GM12878 (cell line): ENCODE measurements around the gene DLG2. TPM values are rescaled to one million over a fixed set of nuclear protein-coding genes. Genes with fewer than 3 reads are reported as not detected.

ENCODE experiments used
- ATAC-seq: fragments of 200-7000 bp; cut with Tn5 transposase; 3 replicates; pipeline ENCODE4 v1.9.1; 2020; ENCODE audit warnings: mild to moderate bottlenecking, moderate library complexity
- BruUV-seq: library from RNA; stranded (reverse); fragments of 400-500 nt; replicated peaks from 2 replicates; lab custom pipeline; 2021; lab: Mats Ljungman, UMichigan
- CTCF ChIA-PET: fragments of 300-600 bp; sonication (Branson Sonifier 250); formaldehyde crosslinking; extraction: SDS; loops from one replicate; lab custom pipeline; 2021; ENCODE audit warnings: inconsistent platforms; lab: Yijun Ruan, JAX
- POLR2A ChIA-PET: fragments of 350-600 bp; formaldehyde crosslinking; extraction: SDS; loops from one replicate; lab custom pipeline; 2021; ENCODE audit warnings: inconsistent platforms; lab: Charles Lee
- RAD21 ChIA-PET: fragments of 300-600 bp; sonication (Branson Sonifier 250); formaldehyde crosslinking; loops from one replicate; lab custom pipeline; 2023; ENCODE audit warnings: antibody characterized with exemption; ENCODE audit not compliant: unreplicated experiment; lab: Charles Lee
- SMC1A ChIA-PET: fragments of 300-600 bp; sonication (Branson Sonifier 250); formaldehyde crosslinking; loops from one replicate; lab custom pipeline; 2023; ENCODE audit not compliant: unreplicated experiment, uncharacterized antibody; lab: Charles Lee
- DNase-seq: peaks from one replicate; pipeline ENCODE4 v3.0.0-alpha.2; 2011; ENCODE audit warnings: low read depth, low spot score
- FAIRE-seq: peaks from 3 replicates; lab custom pipeline; 2011; peaks lifted over from hg19 to GRCh38; lab: Jason Lieb, UNC
- H2AFZ ChIP-seq: 2 replicates; pipeline ENCODE4 v1.6.0; 2011; ENCODE audit warnings: low read depth, low read length, control low read depth; ENCODE audit not compliant: control insufficient read depth
- H3K27ac ChIP-seq: 2 replicates; pipeline ENCODE4 v1.5.1; 2011; ENCODE audit warnings: control low read depth; ENCODE audit not compliant: control insufficient read depth, insufficient read depth
- H3K27me3 ChIP-seq, 2 experiments: replicated peaks in 1 of 2; 2 replicates each; pipeline versions ENCODE4 v1.6.0 to v1.6.1; 2011; ENCODE audit warnings: low read length in 1 of 2; ENCODE audit not compliant: control insufficient read depth in 2 of 2, insufficient read depth in 2 of 2
- H3K36me3 ChIP-seq, 2 experiments: 2 replicates each; pipeline ENCODE4 v1.5.1; 2011; ENCODE audit warnings: low read length in 1 of 2; ENCODE audit not compliant: control insufficient read depth in 2 of 2, insufficient read depth in 2 of 2
- H3K4me1 ChIP-seq: 2 replicates; pipeline ENCODE4 v1.6.1; 2011; ENCODE audit warnings: mild to moderate bottlenecking, low read length, moderate library complexity, mixed read lengths; ENCODE audit not compliant: control insufficient read depth, insufficient read depth
- H3K4me2 ChIP-seq: 2 replicates; pipeline ENCODE4 v1.6.0; 2011; ENCODE audit warnings: control low read depth; ENCODE audit not compliant: control insufficient read depth, insufficient read depth
- H3K4me3 ChIP-seq: fragments of 200-600 bp; sonication (generic); 2 replicates; pipeline ENCODE4 v1.5.1; 2016
- H3K79me2 ChIP-seq: 2 replicates; pipeline ENCODE4 v1.6.0; 2011; ENCODE audit warnings: low read length; ENCODE audit not compliant: control insufficient read depth, insufficient read depth
- H3K9ac ChIP-seq: 2 replicates; pipeline ENCODE4 v1.8.0; 2011; ENCODE audit warnings: low read length, control low read depth, mixed read lengths; ENCODE audit not compliant: control insufficient read depth, insufficient read depth
- H3K9me3 ChIP-seq: replicated peaks from 3 replicates; pipeline ENCODE4 v1.5.1; 2011; ENCODE audit warnings: mild to moderate bottlenecking, low read length; ENCODE audit not compliant: control insufficient read depth, insufficient read depth
- H4K20me1 ChIP-seq: 2 replicates; pipeline ENCODE4 v1.6.0; 2011; ENCODE audit not compliant: control insufficient read depth, insufficient read depth
- FOS ChIP-seq: IDR thresholded peaks from 3 replicates; pipeline ENCODE4 v1.6.1; 2011; ENCODE audit warnings: borderline replicate concordance; ENCODE audit not compliant: insufficient read length; ENCODE audit errors: extremely low read depth
- GATAD2B ChIP-seq: fragments of 450-650 bp; conservative IDR thresholded peaks from 2 replicates; pipeline ENCODE4 v1.6.1; 2017; ENCODE audit warnings: low read depth, mild to moderate bottlenecking, moderate library complexity
- PAX8 ChIP-seq: fragments of 450-650 bp; IDR thresholded peaks from 2 replicates; pipeline ENCODE4 v1.6.1; 2017; ENCODE audit warnings: mild to moderate bottlenecking, moderate library complexity
- RBBP5 ChIP-seq: fragments of 200-600 bp; sonication (generic); conservative IDR thresholded peaks from 2 replicates; pipeline ENCODE4 v1.6.1; 2016
- ZNF217 ChIP-seq: fragments of 450-650 bp; IDR thresholded peaks from 2 replicates; pipeline ENCODE4 v1.6.1; 2017; ENCODE audit warnings: antibody characterized with exemption, mild to moderate bottlenecking
- in situ Hi-C: fragments of 300-500 bp; cut with MboI; formaldehyde crosslinking; loops from 9 replicates; pipeline ENCODE4 v1.14.3; 2018; ENCODE audit warnings: mixed read lengths
- intact Hi-C: fragments of 100-400 bp; cut with micrococcal nuclease; formaldehyde crosslinking; loops from one replicate; pipeline ENCODE4 v1.14.2; 2022; ENCODE audit not compliant: unreplicated experiment
- polyA plus RNA-seq, 11 experiments: library from polyadenylated mRNA; depleted of rRNA in 4 of 11; unstranded in 6 of 11; stranded (reverse) in 5 of 11; fragments of >200 nt; fragmentation: Nextera tagmentation in 4 of 11; fragmentation: Illumina TruSeq in 1 of 11; extraction: Ambion mirVana in 4 of 11; extraction: Trizol in 1 of 11; gene quantifications; 1 replicate in 1 of 11; 2 replicates in 10 of 11; pipeline versions ENCODE4 v1.2.1 to v1.2.3, GENCODE V29; 2011 to 2016; ENCODE audit warnings: inconsistent platforms in 2 of 11, missing spikeins in 2 of 11, low read depth in 1 of 11
- total RNA-seq, 4 experiments: library from RNA; depleted of rRNA in 3 of 4; stranded (reverse); fragments of >200 nt in 3 of 4; fragmentation: Illumina TruSeq in 1 of 4; extraction: Trizol in 1 of 4; gene quantifications; 2 replicates each; pipeline versions ENCODE4 v1.2.1 to v1.2.3, GENCODE V29; 2013 to 2021
- TF ChIP-seq, protein P1 (sequence below): IDR thresholded peaks from 2 replicates; pipeline ENCODE4 v1.6.1; 2012; ENCODE audit warnings: low read depth, low read length, improper control_type of control experiment
- TF ChIP-seq, protein P2 (sequence below): IDR thresholded peaks from 2 replicates; pipeline ENCODE4 v1.6.1; 2012; ENCODE audit warnings: low read depth, low read length, improper control_type of control experiment
- TF ChIP-seq, protein P3 (sequence below): fragments of 450-650 bp; IDR thresholded peaks from 2 replicates; pipeline ENCODE4 v1.6.1; 2017; ENCODE audit warnings: low read depth, mild to moderate bottlenecking, moderate library complexity
- TF ChIP-seq, protein P4 (sequence below): fragments of 450-650 bp; conservative IDR thresholded peaks from 2 replicates; pipeline ENCODE4 v1.6.1; 2017; ENCODE audit warnings: mild to moderate bottlenecking, moderate library complexity
- TF ChIP-seq, protein P5 (sequence below): fragments of 450-650 bp; IDR thresholded peaks from 2 replicates; pipeline ENCODE4 v1.6.1; 2017; ENCODE audit warnings: mild to moderate bottlenecking
- TF ChIP-seq, protein P6 (sequence below): IDR thresholded peaks from 2 replicates; pipeline ENCODE4 v1.6.1; 2011; ENCODE audit warnings: borderline replicate concordance, low read depth, mild to moderate bottlenecking, moderate library complexity, mixed read lengths, low read length; ENCODE audit not compliant: insufficient read depth; ENCODE audit errors: extremely low read length

DLG2 gene
- total and polyA plus RNA-seq, 10 of the 15 experiments (the other 5 are each of a cell fraction or from before 2014, with no cell fraction given), result 0.09 to 0.98 (median 0.35) TPM

DNA sequence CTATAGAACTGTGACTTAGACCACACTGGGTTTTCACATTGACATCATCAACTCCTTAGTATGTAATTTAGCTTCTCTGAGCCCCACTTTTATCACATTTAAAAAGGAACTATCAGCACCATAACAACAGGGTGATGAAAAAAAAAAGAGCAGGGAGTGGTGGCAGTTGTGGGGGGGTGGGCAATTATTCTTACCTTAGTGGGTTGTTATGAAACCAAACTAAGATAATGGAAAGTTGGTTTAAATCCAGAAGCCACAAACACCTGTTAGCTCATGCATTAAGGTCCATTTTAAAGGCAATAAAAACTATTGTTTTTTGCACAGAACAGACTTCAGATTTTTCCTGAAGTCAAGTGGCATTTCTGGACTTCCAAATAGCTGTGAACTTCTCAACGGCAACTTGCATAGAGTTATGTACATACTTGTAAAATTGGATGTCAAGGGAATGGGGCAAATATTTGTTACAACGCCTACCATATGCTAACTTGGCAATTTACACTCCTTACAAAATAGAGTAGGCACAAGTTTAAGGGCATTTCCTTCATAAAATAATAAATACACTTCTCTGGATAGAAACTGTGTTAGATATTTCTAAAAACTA, 793.6 kb downstream of the DLG2 start (continued):
- TF ChIP-seq, protein P1, sequence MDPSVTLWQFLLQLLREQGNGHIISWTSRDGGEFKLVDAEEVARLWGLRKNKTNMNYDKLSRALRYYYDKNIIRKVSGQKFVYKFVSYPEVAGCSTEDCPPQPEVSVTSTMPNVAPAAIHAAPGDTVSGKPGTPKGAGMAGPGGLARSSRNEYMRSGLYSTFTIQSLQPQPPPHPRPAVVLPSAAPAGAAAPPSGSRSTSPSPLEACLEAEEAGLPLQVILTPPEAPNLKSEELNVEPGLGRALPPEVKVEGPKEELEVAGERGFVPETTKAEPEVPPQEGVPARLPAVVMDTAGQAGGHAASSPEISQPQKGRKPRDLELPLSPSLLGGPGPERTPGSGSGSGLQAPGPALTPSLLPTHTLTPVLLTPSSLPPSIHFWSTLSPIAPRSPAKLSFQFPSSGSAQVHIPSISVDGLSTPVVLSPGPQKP, result no peak
- TF ChIP-seq FOS (no peak), RBBP5 (no peak)
- TF ChIP-seq, protein P2, sequence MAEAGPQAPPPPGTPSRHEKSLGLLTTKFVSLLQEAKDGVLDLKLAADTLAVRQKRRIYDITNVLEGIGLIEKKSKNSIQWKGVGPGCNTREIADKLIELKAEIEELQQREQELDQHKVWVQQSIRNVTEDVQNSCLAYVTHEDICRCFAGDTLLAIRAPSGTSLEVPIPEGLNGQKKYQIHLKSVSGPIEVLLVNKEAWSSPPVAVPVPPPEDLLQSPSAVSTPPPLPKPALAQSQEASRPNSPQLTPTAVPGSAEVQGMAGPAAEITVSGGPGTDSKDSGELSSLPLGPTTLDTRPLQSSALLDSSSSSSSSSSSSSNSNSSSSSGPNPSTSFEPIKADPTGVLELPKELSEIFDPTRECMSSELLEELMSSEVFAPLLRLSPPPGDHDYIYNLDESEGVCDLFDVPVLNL, result no peak
- TF ChIP-seq, protein P3, sequence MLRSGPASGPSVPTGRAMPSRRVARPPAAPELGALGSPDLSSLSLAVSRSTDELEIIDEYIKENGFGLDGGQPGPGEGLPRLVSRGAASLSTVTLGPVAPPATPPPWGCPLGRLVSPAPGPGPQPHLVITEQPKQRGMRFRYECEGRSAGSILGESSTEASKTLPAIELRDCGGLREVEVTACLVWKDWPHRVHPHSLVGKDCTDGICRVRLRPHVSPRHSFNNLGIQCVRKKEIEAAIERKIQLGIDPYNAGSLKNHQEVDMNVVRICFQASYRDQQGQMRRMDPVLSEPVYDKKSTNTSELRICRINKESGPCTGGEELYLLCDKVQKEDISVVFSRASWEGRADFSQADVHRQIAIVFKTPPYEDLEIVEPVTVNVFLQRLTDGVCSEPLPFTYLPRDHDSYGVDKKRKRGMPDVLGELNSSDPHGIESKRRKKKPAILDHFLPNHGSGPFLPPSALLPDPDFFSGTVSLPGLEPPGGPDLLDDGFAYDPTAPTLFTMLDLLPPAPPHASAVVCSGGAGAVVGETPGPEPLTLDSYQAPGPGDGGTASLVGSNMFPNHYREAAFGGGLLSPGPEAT, result no peak

DNA sequence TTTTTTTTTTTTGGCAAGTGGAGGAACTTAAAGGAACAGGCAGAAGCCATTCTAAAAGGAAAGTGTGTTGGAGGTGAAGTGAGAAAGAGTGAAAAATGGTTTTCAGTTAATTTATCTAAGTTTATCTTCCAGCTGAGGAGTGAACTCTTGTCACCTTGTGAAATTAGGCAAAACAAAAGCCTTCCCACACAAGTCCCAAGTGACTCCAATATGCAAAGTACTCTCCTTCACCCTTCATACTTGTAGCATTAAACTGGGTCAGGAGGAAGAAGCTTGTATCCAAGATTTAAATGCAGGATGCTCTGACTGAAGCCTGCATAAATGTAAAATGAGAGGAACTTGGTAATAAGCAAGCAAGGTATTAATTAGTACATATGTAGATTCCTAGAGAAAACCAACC, 796.8 kb downstream of the DLG2 start:
- intact Hi-C loops, result no loop called here
- DNase-seq (no peak), ATAC-seq (no peak), FAIRE-seq (no peak)
- Histone ChIP-seq H3K4me3 (no peak overlapping the region), H3K36me3 (no peaks in the 10 kb centered on the region), H3K4me2 (no peak overlapping the region), H3K27ac (no peak overlapping the region), H3K9ac (no peak overlapping the region), H4K20me1 (no peaks in the 10 kb centered on the region), H2AFZ (no peak overlapping the region), H3K9me3 (no peaks in the 10 kb centered on the region), H3K27me3 (no peaks in the 10 kb centered on the region), H3K79me2 (no peaks in the 10 kb centered on the region), H3K4me1 (no peaks in the 10 kb centered on the region)
- ChIA-PET RAD21 (no interaction called here), SMC1A (no interaction called here), POLR2A (no interaction called here), CTCF (no interaction called here)
- no TSS peak for BruUV-seq
- in situ Hi-C loops, result no loop called here
- TF ChIP-seq ZNF217 (no peak), PAX8 (no peak), GATAD2B (no peak)
- TF ChIP-seq, protein P4, sequence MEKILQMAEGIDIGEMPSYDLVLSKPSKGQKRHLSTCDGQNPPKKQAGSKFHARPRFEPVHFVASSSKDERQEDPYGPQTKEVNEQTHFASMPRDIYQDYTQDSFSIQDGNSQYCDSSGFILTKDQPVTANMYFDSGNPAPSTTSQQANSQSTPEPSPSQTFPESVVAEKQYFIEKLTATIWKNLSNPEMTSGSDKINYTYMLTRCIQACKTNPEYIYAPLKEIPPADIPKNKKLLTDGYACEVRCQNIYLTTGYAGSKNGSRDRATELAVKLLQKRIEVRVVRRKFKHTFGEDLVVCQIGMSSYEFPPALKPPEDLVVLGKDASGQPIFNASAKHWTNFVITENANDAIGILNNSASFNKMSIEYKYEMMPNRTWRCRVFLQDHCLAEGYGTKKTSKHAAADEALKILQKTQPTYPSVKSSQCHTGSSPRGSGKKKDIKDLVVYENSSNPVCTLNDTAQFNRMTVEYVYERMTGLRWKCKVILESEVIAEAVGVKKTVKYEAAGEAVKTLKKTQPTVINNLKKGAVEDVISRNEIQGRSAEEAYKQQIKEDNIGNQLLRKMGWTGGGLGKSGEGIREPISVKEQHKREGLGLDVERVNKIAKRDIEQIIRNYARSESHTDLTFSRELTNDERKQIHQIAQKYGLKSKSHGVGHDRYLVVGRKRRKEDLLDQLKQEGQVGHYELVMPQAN, result no peak
- TF ChIP-seq, protein P5, sequence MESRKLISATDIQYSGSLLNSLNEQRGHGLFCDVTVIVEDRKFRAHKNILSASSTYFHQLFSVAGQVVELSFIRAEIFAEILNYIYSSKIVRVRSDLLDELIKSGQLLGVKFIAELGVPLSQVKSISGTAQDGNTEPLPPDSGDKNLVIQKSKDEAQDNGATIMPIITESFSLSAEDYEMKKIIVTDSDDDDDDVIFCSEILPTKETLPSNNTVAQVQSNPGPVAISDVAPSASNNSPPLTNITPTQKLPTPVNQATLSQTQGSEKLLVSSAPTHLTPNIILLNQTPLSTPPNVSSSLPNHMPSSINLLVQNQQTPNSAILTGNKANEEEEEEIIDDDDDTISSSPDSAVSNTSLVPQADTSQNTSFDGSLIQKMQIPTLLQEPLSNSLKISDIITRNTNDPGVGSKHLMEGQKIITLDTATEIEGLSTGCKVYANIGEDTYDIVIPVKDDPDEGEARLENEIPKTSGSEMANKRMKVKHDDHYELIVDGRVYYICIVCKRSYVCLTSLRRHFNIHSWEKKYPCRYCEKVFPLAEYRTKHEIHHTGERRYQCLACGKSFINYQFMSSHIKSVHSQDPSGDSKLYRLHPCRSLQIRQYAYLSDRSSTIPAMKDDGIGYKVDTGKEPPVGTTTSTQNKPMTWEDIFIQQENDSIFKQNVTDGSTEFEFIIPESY, result no peak
- TF ChIP-seq, protein P6, sequence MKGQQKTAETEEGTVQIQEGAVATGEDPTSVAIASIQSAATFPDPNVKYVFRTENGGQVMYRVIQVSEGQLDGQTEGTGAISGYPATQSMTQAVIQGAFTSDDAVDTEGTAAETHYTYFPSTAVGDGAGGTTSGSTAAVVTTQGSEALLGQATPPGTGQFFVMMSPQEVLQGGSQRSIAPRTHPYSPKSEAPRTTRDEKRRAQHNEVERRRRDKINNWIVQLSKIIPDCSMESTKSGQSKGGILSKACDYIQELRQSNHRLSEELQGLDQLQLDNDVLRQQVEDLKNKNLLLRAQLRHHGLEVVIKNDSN, result no peak
